IMR-90 (cell line): ENCODE measurements around the gene MAML2. TPM values are rescaled to one million over a fixed set of nuclear protein-coding genes. Genes with fewer than 3 reads are reported as not detected.

Source experiments
- ATAC-seq: fragments of 200-7000 bp; cut with Tn5 transposase; 2 replicates; pipeline ENCODE4 v1.9.1; 2020; ENCODE audit warnings: low read depth, mild to moderate bottlenecking, moderate library complexity
- BruUV-seq: library from RNA; stranded (reverse); fragments of 400-500 nt; replicated peaks from 2 replicates; lab custom pipeline; 2021; lab: Mats Ljungman, UMichigan
- CTCF ChIA-PET: fragments of 300-600 bp; formaldehyde crosslinking; extraction: SDS; loops from one replicate; lab custom pipeline; 2021; ENCODE audit warnings: antibody characterized with exemption; lab: Yijun Ruan, JAX
- POLR2A ChIA-PET: fragments of 300-600 bp; sonication (Branson Sonifier 250); formaldehyde crosslinking; loops from one replicate; lab custom pipeline; 2022; ENCODE audit warnings: antibody characterized with exemption; ENCODE audit not compliant: unreplicated experiment; lab: Charles Lee
- DNase-seq: peaks from one replicate; pipeline ENCODE4 v3.0.0; 2013
- H2AFZ ChIP-seq: replicated peaks from 2 replicates; pipeline ENCODE3; 2013; ENCODE audit warnings: low read length, mild to moderate bottlenecking; ENCODE audit not compliant: poor library complexity
- H2AK5ac ChIP-seq: 2 replicates; pipeline ENCODE4 v1.6.1; 2013; ENCODE audit warnings: low read depth, low read length, inconsistent platforms
- H2AK9ac ChIP-seq: replicated peaks from 2 replicates; pipeline ENCODE3; 2013; ENCODE audit warnings: mild to moderate bottlenecking, low read depth, low read length, moderate library complexity; ENCODE audit not compliant: poor library complexity
- H2BK120ac ChIP-seq: 2 replicates; pipeline ENCODE4 v1.6.1; 2013; ENCODE audit warnings: low read depth, low read length, inconsistent platforms
- H2BK15ac ChIP-seq: 3 replicates; pipeline ENCODE4 v1.6.1; 2013; ENCODE audit warnings: low read depth, low read length, inconsistent platforms
- H2BK20ac ChIP-seq: 2 replicates; pipeline ENCODE4 v1.6.1; 2013; ENCODE audit warnings: low read depth, mild to moderate bottlenecking, inconsistent platforms, low read length, moderate library complexity
- H2BK5ac ChIP-seq: 2 replicates; pipeline ENCODE4 v1.6.1; 2013; ENCODE audit warnings: mild to moderate bottlenecking, low read depth, low read length, inconsistent platforms; ENCODE audit not compliant: poor library complexity, severe bottlenecking
- H3K14ac ChIP-seq: replicated peaks from 2 replicates; pipeline ENCODE4 v1.6.1; 2013; ENCODE audit warnings: low read depth, low read length, inconsistent platforms
- H3K18ac ChIP-seq: 2 replicates; pipeline ENCODE4 v1.6.1; 2013; ENCODE audit warnings: low read depth, low read length, control low read depth
- H3K23ac ChIP-seq: 2 replicates; pipeline ENCODE4 v1.6.1; 2013; ENCODE audit warnings: low read depth, low read length, inconsistent platforms
- H3K27ac ChIP-seq: 2 replicates; pipeline ENCODE4 v1.5.1; 2013; ENCODE audit warnings: mild to moderate bottlenecking, control low read depth, low read length; ENCODE audit not compliant: insufficient read depth
- H3K27me3 ChIP-seq: 2 replicates; pipeline ENCODE4 v1.6.1; 2013; ENCODE audit warnings: low read length; ENCODE audit not compliant: control insufficient read depth, insufficient read depth
- H3K36me3 ChIP-seq: 2 replicates; pipeline ENCODE4 v1.6.1; 2013; ENCODE audit warnings: low read length, mixed read lengths; ENCODE audit not compliant: control insufficient read depth, insufficient read depth
- H3K4ac ChIP-seq: 2 replicates; pipeline ENCODE4 v1.6.1; 2013; ENCODE audit warnings: low read depth, low read length, inconsistent platforms
- H3K4me1 ChIP-seq: 2 replicates; pipeline ENCODE4 v1.6.1; 2013; ENCODE audit warnings: low read length, mixed read lengths; ENCODE audit not compliant: control insufficient read depth, insufficient read depth
- H3K4me2 ChIP-seq: 2 replicates; pipeline ENCODE4 v1.6.1; 2013; ENCODE audit warnings: low read depth, mild to moderate bottlenecking, control low read depth, low read length, moderate library complexity
- H3K4me3 ChIP-seq: 2 replicates; pipeline ENCODE4 v1.5.1; 2013; ENCODE audit warnings: low read depth, mild to moderate bottlenecking, control low read depth, low read length, moderate library complexity; ENCODE audit not compliant: insufficient read depth
- H3K56ac ChIP-seq: 2 replicates; pipeline ENCODE4 v1.6.1; 2013; ENCODE audit warnings: low read length, inconsistent platforms; ENCODE audit not compliant: insufficient read depth; ENCODE audit errors: extremely low read depth
- H3K79me1 ChIP-seq, 2 experiments: 2 replicates each; pipeline ENCODE4 v1.6.1; 2013; ENCODE audit warnings: low read length in 2 of 2, inconsistent platforms in 1 of 2, low read depth in 1 of 2
- H3K9ac ChIP-seq: 2 replicates; pipeline ENCODE4 v1.6.1; 2013; ENCODE audit warnings: low read depth, low read length, control low read depth
- H3K9me1 ChIP-seq: 2 replicates; pipeline ENCODE4 v1.6.1; 2013; ENCODE audit warnings: low read length, inconsistent platforms; ENCODE audit not compliant: insufficient read depth
- H3K9me3 ChIP-seq: 2 replicates; pipeline ENCODE4 v1.6.1; 2013; ENCODE audit warnings: low read length; ENCODE audit not compliant: control insufficient read depth, insufficient read depth
- H4K20me1 ChIP-seq: 2 replicates; pipeline ENCODE4 v1.6.1; 2013; ENCODE audit warnings: low read length, inconsistent platforms; ENCODE audit not compliant: insufficient read depth
- H4K5ac ChIP-seq: 2 replicates; pipeline ENCODE4 v1.6.1; 2013; ENCODE audit warnings: mild to moderate bottlenecking, low read depth, low read length, control low read depth
- H4K8ac ChIP-seq, 2 experiments: 2 replicates each; pipeline ENCODE4 v1.6.1; 2013; ENCODE audit warnings: low read depth in 2 of 2, low read length in 2 of 2, control low read depth in 1 of 2, inconsistent platforms in 1 of 2
- H4K91ac ChIP-seq: 2 replicates; pipeline ENCODE4 v1.6.1; 2013; ENCODE audit warnings: low read depth, low read length, inconsistent platforms; ENCODE audit not compliant: insufficient read depth
- BHLHE40 ChIP-seq: fragments of 150-350 bp; IDR thresholded peaks from 2 replicates; pipeline ENCODE4 v1.6.1; 2016; ENCODE audit warnings: mild to moderate bottlenecking, low read depth, low read length
- CEBPB ChIP-seq: IDR thresholded peaks from 2 replicates; pipeline ENCODE4 v1.6.1; 2012; ENCODE audit warnings: low read depth, low read length, improper control_type of control experiment
- CHD1 ChIP-seq: IDR thresholded peaks from 2 replicates; pipeline ENCODE4 v1.6.1; 2012; ENCODE audit warnings: low read depth, low read length, improper control_type of control experiment
- ELK1 ChIP-seq: fragments of 150-350 bp; IDR thresholded peaks from 2 replicates; pipeline ENCODE4 v1.6.1; 2016; ENCODE audit warnings: low read depth, mild to moderate bottlenecking, low read length, moderate library complexity, borderline replicate concordance
- MAFK ChIP-seq: IDR thresholded peaks from 2 replicates; pipeline ENCODE4 v1.6.1; 2012; ENCODE audit warnings: low read depth, low read length, improper control_type of control experiment
- MAZ ChIP-seq: IDR thresholded peaks from 2 replicates; pipeline ENCODE4 v1.6.1; 2012; ENCODE audit warnings: low read depth, mild to moderate bottlenecking, low read length, improper control_type of control experiment, moderate library complexity, borderline replicate concordance
- MXI1 ChIP-seq: IDR thresholded peaks from 2 replicates; pipeline ENCODE4 v1.6.1; 2012; ENCODE audit warnings: low read depth, mild to moderate bottlenecking, low read length, moderate library complexity, borderline replicate concordance
- NFE2L2 ChIP-seq: fragments of 150-350 bp; IDR thresholded peaks from 2 replicates; pipeline ENCODE4 v1.6.1; 2016; ENCODE audit warnings: low read depth, mild to moderate bottlenecking, low read length
- POLR2A ChIP-seq: IDR thresholded peaks from 2 replicates; pipeline ENCODE4 v1.6.1; 2012; ENCODE audit warnings: mild to moderate bottlenecking, low read depth, low read length
- RAD21 ChIP-seq: IDR thresholded peaks from 2 replicates; pipeline ENCODE4 v1.6.1; 2012; ENCODE audit warnings: low read length, improper control_type of control experiment
- RFX5 ChIP-seq: IDR thresholded peaks from 2 replicates; pipeline ENCODE4 v1.8.0; 2012; ENCODE audit warnings: low read depth, mild to moderate bottlenecking, low read length, moderate library complexity
- SMC3 ChIP-seq: fragments of 150-350 bp; IDR thresholded peaks from 2 replicates; pipeline ENCODE4 v1.6.1; 2016; ENCODE audit warnings: low read depth, mild to moderate bottlenecking, antibody characterized with exemption, low read length, moderate library complexity
- USF2 ChIP-seq: fragments of 150-350 bp; IDR thresholded peaks from 2 replicates; pipeline ENCODE4 v1.6.1; 2017; ENCODE audit warnings: mild to moderate bottlenecking, antibody characterized with exemption, low read length, low read depth
- WGBS, 2 experiments: methylation state at CpG; one replicate each; pipeline versions ENCODE4 v1.1.5 to v1.1.7; 2013; ENCODE audit warnings: missing lambda C conversion rate in 2 of 2; ENCODE audit not compliant: insufficient read length in 1 of 2; ENCODE audit errors: extremely low coverage in 2 of 2; 5-methylcytosine and 5-hydroxymethylcytosine counted together
- dilution Hi-C: fragments of 300-500 bp; cut with HindIII; formaldehyde crosslinking; loops from one replicate; pipeline ENCODE4 v1.14.3; 2018; ENCODE audit warnings: low sequenced_read_pairs; ENCODE audit not compliant: unreplicated experiment
- in situ Hi-C: fragments of 300-500 bp; cut with MboI; formaldehyde crosslinking; loops from 3 replicates; pipeline ENCODE4 v1.14.3; 2019; ENCODE audit warnings: low sequenced_read_pairs, inconsistent platforms, mixed read lengths
- intact Hi-C: fragments of 100-400 bp; cut with micrococcal nuclease; formaldehyde crosslinking; loops from 2 replicates; pipeline ENCODE4 v1.10.0; 2022
- polyA plus RNA-seq, 3 experiments: library from polyadenylated mRNA; depleted of rRNA; stranded (reverse); fragments of >200 nt; gene quantifications; 2 replicates each; pipeline ENCODE4 v1.2.3, GENCODE V29; 2012; ENCODE audit warnings: low replicate concordance in 1 of 3
- total RNA-seq: library from RNA; depleted of rRNA; stranded (reverse); fragments of >200 nt; gene quantifications from 2 replicates; pipeline ENCODE4 v1.2.3, GENCODE V29; 2012

Gene MAML2
- total and polyA plus RNA-seq, 2 of the 4 experiments (the other 2 are of a cell fraction) = 15.0 to 19.5 TPM

GRCh38 chr11:96203567-96204365 is 139.2 kb downstream of the MAML2 start:
- peaks cover 8% of the 10 kb centered on the region for H3K4me1 ChIP-seq
- 0 out of 2 replicates have a peak overlapping the region, but pooled peaks have one; percentile 36 for H2AK5ac ChIP-seq
- H3K4me3 ChIP-seq = no peak overlapping the region
- H4K8ac ChIP-seq = no peak overlapping the region
- in situ Hi-C loops (no loop called here), intact Hi-C loops (no loop called here), dilution Hi-C loops (no loop called here)
- BruUV-seq = no TSS peak
- H3K56ac ChIP-seq = no peak overlapping the region
- H2BK15ac ChIP-seq = no peak overlapping the region
- CTCF ChIA-PET = no interaction called here
- no peak overlapping the region for H2BK20ac ChIP-seq
- H2AFZ ChIP-seq = no peak overlapping the region
- H4K20me1 ChIP-seq = no peaks in the 10 kb centered on the region
- WGBS, 2 experiments = 100% methylated on average over 1 of the region's 7 CpGs; no CpG with 5 or more reads in 1 of the 2 experiments
- no peaks in the 10 kb centered on the region for H3K27me3 ChIP-seq
- H3K36me3 ChIP-seq = peaks cover 1% of the 10 kb centered on the region; the same call in 1 of the 2 replicates
- H3K79me1 ChIP-seq = peaks cover 22 to 49% of the 10 kb centered on the region in 2 experiments
- H3K4ac ChIP-seq = peak overlapping the region; percentile 52
- H3K9me1 ChIP-seq = peaks cover 7% of the 10 kb centered on the region; the same call in 1 of the 2 replicates
- no peak overlapping the region for H3K14ac ChIP-seq
- POLR2A ChIA-PET = no interaction called here
- no peak overlapping the region for H3K4me2 ChIP-seq
- no peak overlapping the region for H2BK5ac ChIP-seq
- peak overlapping the region; percentile 35; the same call in 1 of the 2 replicates for H4K5ac ChIP-seq
- no peak overlapping the region for H3K23ac ChIP-seq
- TF ChIP-seq MAFK (no peak), RFX5 (no peak), BHLHE40 (no peak), CHD1 (no peak), POLR2A (no peak), USF2 (no peak), MAZ (no peak), SMC3 (no peak), RAD21 (no peak), CEBPB (no peak), MXI1 (no peak), NFE2L2 (no peak), ELK1 (no peak)
- H3K9ac ChIP-seq = no peak overlapping the region
- no peak overlapping the region for H4K91ac ChIP-seq
- no peak overlapping the region for H3K18ac ChIP-seq
- H3K9me3 ChIP-seq = no peaks in the 10 kb centered on the region
- no peak overlapping the region for H3K27ac ChIP-seq
- H2AK9ac ChIP-seq = no peak overlapping the region
- ATAC-seq (no peak), DNase-seq (no peak)
- H2BK120ac ChIP-seq = no peak overlapping the region
